Upper lobe of left lung (tissue), 6 donors: ENCODE measurements around the gene SLCO4A1. TPM values are rescaled to one million over a fixed set of nuclear protein-coding genes. Genes with fewer than 3 reads are reported as not detected.

Source experiments
- ATAC-seq, 2 donors: fragments of 200-7000 bp; cut with Tn5 transposase; one replicate each; pipeline ENCODE4 v1.9.1; 2022; ENCODE audit warnings: mild to moderate bottlenecking in 2 of 2, moderate library complexity in 2 of 2; ENCODE audit not compliant: low FRiP score in 2 of 2
- DNase-seq, 2 donors: peaks; one replicate each; pipeline ENCODE4 v3.0.0-alpha.2; 2019 to 2020
- H3K27ac ChIP-seq, 4 donors: fragments of 200-600 bp; sonication (generic); one replicate each; pipeline ENCODE4 v1.5.1; 2016 to 2019
- H3K27me3 ChIP-seq, 4 donors: fragments of 200-600 bp; sonication (generic); one replicate each; pipeline ENCODE4 v1.5.1; 2017 to 2019
- H3K36me3 ChIP-seq, 4 donors: fragments of 200-600 bp; sonication (generic); one replicate each; pipeline ENCODE4 v1.5.1; 2016 to 2019
- H3K4me1 ChIP-seq, 4 donors: fragments of 200-600 bp; sonication (generic); one replicate each; pipeline ENCODE4 v1.5.1; 2018 to 2019
- H3K4me3 ChIP-seq, 4 donors: fragments of 200-600 bp; sonication (generic); one replicate each; pipeline ENCODE4 v1.5.1; 2017 to 2019; ENCODE audit warnings: mild to moderate bottlenecking in 2 of 4, moderate library complexity in 1 of 4
- H3K9me3 ChIP-seq, 4 donors: fragments of 200-600 bp; sonication (generic); one replicate each; pipeline ENCODE4 v1.5.1; 2018 to 2019
- CTCF ChIP-seq, 6 experiments: fragments of 450-650 bp in 4 of 6; fragments of 200-600 bp in 2 of 6; sonication (generic) in 2 of 6; IDR thresholded peaks; one replicate each; pipeline ENCODE4 v1.5.1; 2016 to 2019; ENCODE audit warnings: antibody characterized with exemption in 6 of 6
- EP300 ChIP-seq, 4 donors: sonication (generic); formaldehyde crosslinking; IDR thresholded peaks; one replicate each; pipeline ENCODE4 v1.5.1; 2017; ENCODE audit warnings: antibody characterized with exemption in 4 of 4, control low read depth in 2 of 4
- POLR2A ChIP-seq, 4 donors: fragments of 450-650 bp; IDR thresholded peaks; one replicate each; pipeline ENCODE4 v1.5.1; 2016 to 2017; ENCODE audit warnings: antibody characterized with exemption in 4 of 4, mild to moderate bottlenecking in 2 of 4
- POLR2AphosphoS5 ChIP-seq, 2 donors: sonication (generic); formaldehyde crosslinking; IDR thresholded peaks; one replicate each; pipeline ENCODE4 v1.5.1; 2017; ENCODE audit warnings: antibody characterized with exemption in 2 of 2
- WGBS, 2 donors: methylation state at CpG; one replicate each; pipeline ENCODE4 v1.1.5; 2017 to 2018; 5-methylcytosine and 5-hydroxymethylcytosine counted together
- total RNA-seq, 6 donors: library from RNA; depleted of rRNA in 4 of 6; stranded (reverse); fragments of >200 nt in 4 of 6; gene quantifications; one replicate each; pipeline versions ENCODE4 v1.1.0 to v1.2.1, GENCODE V29; 2016 to 2021
- donor health status: DM: no; HTN: no; CAD: no; lungs with moderate emphysema.
- donor health status: DM: no; HTN: yes; CAD: no; lungs with severe emphysema.

SLCO4A1 gene
- total RNA-seq, 6 donors from 2014 or later, result 39.9 to 86.7 (median 49.1) TPM

GRCh38 chr20:62652894-62653305, 10.6 kb downstream of the SLCO4A1 start:
- 89% methylated on average over 19 of the region's 20 CpGs; no CpG with 5 or more reads in 1 of the 2 donors for WGBS, 2 donors
- Histone ChIP-seq H3K27ac (peak overlapping the region; percentile 90 to 98 (median 96)), H3K27me3 (no peaks in the 10 kb centered on the region), H3K9me3 (no peaks in the 10 kb centered on the region), H3K4me3 (peak overlapping the region in 3 of 4 donors; percentile 26 to 37 (median 36)), H3K4me1 (peaks cover 42 to 68% (median 43%) of the 10 kb centered on the region in 4 donors), H3K36me3 (peaks cover 0 to 58% (median 10%) of the 10 kb centered on the region in 4 donors)
- no peak for TF ChIP-seq CTCF (IDR thresholded peaks at IDR 0.05)
- no peak for TF ChIP-seq POLR2A (IDR thresholded peaks at IDR 0.05)
- TF ChIP-seq POLR2AphosphoS5 (IDR thresholded peaks at IDR 0.05), result no peak
- no peak for TF ChIP-seq EP300 (IDR thresholded peaks at IDR 0.05)
- DNase-seq (no peak), ATAC-seq (no peak)

- ATAC-seq, result no peak
- TF ChIP-seq POLR2AphosphoS5 (IDR thresholded peaks at IDR 0.05) (no peak), CTCF (IDR thresholded peaks at IDR 0.05) (no peak), POLR2A (IDR thresholded peaks at IDR 0.05) (no peak)
- Histone ChIP-seq H3K27ac (peak overlapping the region; percentile 90 to 98 (median 96)), H3K36me3 (peaks cover 0 to 58% (median 13%) of the 10 kb centered on the region in 4 donors), H3K4me3 (no peak overlapping the region), H3K4me1 (peaks cover 37 to 64% (median 39%) of the 10 kb centered on the region in 4 donors), H3K9me3 (no peaks in the 10 kb centered on the region), H3K27me3 (no peaks in the 10 kb centered on the region)
- 90 to 93% methylated on average over 12 of the region's 12 CpGs for WGBS, 2 donors
- DNase-seq, result peak in 1 of 2 donors; percentile 79
These were observed 11.1 kb downstream of the SLCO4A1 start for GRCh38 chr20:62653373-62653772.

DNA sequence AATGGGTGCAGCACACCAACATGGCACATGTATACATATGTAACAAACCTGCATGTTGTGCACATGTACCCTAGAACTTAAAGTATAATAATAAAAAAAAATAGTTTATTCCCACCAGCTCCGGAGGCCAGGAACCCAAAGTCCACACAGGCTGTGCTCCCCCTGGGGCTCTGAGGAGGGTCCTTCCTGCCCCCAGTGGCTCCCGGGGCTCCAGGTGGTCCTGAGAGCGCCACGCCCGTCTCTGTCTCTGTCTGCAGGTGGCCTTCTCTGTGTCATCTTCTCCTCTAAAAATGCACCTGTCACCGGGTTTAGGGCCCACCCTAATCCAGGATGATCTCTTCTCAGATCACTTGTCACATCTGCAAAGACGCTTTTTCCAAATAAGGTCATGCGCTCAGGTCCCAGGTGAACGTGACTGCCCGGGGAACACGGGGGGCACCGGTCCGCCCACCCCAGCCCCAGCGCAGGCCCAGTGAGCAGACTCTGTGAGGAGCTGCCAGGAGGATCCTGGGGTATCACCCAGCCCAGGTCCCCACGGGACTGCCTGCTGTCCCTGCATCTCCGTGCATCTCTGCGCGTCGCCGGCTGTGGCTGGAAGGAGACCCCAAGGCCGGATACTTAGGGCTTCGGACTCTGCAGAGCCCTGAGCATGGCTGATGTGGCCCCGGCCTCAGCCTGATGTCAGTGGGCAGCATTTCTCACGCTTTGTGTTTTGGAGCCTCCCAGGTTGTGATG, 11.8 kb downstream of the SLCO4A1 start:
- peak in 1 of 2 donors; percentile 80 for DNase-seq
- 92 to 95% methylated on average over 13 to 18 of the region's 24 CpGs for WGBS, 2 donors
- peaks cover 38 to 58% (median 40%) of the 10 kb centered on the region in 4 donors for H3K4me1 ChIP-seq

DNA sequence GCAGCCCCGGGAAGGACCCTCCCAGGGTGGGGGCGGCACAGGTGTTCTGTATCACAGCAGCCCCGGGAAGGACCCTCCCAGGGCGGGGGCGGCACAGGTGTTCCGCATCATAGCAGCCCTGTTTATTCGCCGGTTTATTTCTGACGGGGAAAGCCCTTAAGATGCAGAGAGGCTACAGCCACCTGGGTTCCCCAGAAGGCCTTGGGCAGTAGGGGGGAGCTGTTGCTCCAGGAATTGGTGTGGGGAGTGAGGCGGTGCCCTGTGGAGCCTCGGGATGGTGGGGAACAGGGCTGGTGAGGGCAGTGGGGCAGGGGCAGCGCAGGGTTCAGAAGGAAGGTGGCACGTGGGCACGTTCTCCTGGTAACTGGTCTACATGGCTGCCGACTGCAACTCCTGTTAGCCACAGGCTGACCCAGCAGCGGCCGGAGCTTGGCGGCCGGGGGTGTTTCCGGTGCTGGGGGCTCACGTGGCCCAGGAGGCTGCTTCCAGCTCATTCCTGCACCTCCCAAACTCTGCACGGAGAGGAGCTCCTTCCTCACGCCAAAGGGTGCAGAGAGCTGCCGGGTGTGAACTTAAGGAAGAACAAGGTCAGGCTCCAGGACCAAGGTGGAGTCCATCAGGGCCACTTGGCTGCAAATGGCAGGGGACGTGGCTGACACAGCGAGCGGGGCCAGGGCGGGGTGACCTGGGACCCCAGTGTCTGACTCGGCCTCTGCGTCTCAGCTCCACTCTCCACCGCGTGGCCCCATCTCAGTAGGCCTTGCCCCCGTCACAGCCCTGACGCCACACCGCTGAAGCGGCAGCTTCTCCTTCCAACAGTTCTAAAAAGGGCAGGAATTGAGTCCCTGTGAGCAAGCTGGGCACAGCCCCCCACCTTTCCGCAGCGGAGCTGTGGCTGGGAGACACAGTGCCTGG, 13.2 kb downstream of the SLCO4A1 start:
- no peak for ATAC-seq
- Histone ChIP-seq H3K4me3 (no peak overlapping the region), H3K4me1 (peaks cover 26 to 44% (median 30%) of the 10 kb centered on the region in 4 donors), H3K36me3 (peaks cover 0 to 58% (median 25%) of the 10 kb centered on the region in 4 donors), H3K9me3 (no peaks in the 10 kb centered on the region), H3K27me3 (no peaks in the 10 kb centered on the region), H3K27ac (peak overlapping the region in 2 of 4 donors; percentile 20 to 90)
- 87 to 88% methylated on average over 15 to 32 of the region's 38 CpGs for WGBS, 2 donors
- DNase-seq, result no peak
- TF ChIP-seq EP300 (IDR thresholded peaks at IDR 0.05) (no peak), POLR2AphosphoS5 (IDR thresholded peaks at IDR 0.05) (no peak), POLR2A (IDR thresholded peaks at IDR 0.05) (no peak), CTCF (IDR thresholded peaks at IDR 0.05) (no peak)

More for the DNA sequence above, 11.8 kb downstream of the SLCO4A1 start:
- TF ChIP-seq POLR2A (IDR thresholded peaks at IDR 0.05), result no peak
- no peak for TF ChIP-seq EP300 (IDR thresholded peaks at IDR 0.05)
- TF ChIP-seq CTCF (IDR thresholded peaks at IDR 0.05), result no peak
- TF ChIP-seq POLR2AphosphoS5 (IDR thresholded peaks at IDR 0.05), result no peak
- ATAC-seq, result no peak
- no peak overlapping the region for H3K4me3 ChIP-seq
- H3K27me3 ChIP-seq, result no peaks in the 10 kb centered on the region
- H3K9me3 ChIP-seq, result no peaks in the 10 kb centered on the region
- H3K36me3 ChIP-seq, result peaks cover 0 to 59% (median 16%) of the 10 kb centered on the region in 4 donors
- peak overlapping the region in 1 of 4 donors; percentile 90 for H3K27ac ChIP-seq
